Globus pallidus (tissue), 1 donor: ENCODE measurements around the gene GPLD1.
"Not testable (repeated sequence)": the region's sequence is repeated elsewhere in the genome, so short reads cannot be mapped to it uniquely, and the experiment has no call there.

Experiments
- DNase-seq: peaks from one replicate; pipeline ENCODE4 v3.0.0-alpha.2; 2015; ENCODE audit warnings: low spot score

Gene GPLD1

GRCh38 chr6:24453921-24454320 lies 35.5 kb downstream of the GPLD1 start:
- no peak for DNase-seq

- DNase-seq: no peak
Measured at GRCh38 chr6:24451581-24452388, 37.6 kb downstream of the GPLD1 start.

DNA sequence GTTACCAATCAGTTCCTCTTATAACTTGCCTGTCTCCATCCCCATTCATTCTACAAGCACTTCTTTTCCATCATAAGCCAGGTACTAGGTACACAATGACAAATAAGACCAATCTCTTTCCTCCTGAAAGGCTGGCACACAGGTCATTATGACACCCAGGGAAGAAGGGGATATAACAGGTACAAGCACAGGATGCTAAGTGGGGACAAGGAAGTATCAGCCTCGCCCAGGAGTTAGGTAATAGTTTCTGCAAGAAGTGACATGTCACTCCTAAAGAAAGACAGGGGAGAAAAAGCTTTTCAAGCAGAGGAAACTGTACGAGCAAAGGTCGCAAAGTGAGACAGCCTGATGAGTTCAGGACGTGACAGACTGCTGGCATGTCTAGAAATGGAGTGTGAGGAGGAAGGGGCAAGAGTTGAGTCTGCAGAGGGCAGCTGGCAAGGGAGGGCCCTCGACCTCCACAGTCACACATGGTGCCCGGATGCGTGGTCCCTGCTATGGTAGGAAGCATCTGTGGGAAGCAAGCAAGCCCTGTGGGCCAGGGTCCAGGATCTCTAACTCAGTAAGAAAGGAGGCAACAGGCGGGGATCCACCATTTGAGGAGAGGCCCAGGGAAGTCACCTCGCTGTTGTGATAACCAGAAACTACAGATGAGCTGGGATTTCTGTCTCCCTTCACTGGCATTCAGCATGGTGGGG lies 40.4 kb downstream of the GPLD1 start:
- no peak for DNase-seq

DNA sequence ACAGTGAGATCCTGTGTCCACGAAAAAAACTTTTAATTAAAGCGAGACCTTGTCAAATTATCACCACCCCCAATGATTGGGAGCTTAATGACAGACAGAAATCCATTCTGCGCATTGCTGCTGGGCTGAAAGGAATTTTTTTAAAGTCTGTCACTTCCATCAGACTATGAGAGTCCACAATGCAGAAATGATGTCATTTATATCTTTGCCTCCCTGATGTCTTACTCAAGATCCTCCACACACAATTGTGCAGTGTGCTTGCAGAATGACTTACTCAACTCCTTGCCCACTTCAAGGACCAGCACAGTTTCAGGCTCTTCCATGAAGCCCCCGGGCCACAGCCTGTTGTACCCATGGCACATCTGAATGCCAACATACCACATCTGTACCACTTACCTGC lies 41.0 kb downstream of the GPLD1 start:
- DNase-seq: no peak

- no peak for DNase-seq
Measured at GRCh38 chr6:24446670-24447069, 42.7 kb downstream of the GPLD1 start.

- DNase-seq: no peak
Measured at GRCh38 chr6:24445704-24446103, 43.7 kb downstream of the GPLD1 start.

DNA sequence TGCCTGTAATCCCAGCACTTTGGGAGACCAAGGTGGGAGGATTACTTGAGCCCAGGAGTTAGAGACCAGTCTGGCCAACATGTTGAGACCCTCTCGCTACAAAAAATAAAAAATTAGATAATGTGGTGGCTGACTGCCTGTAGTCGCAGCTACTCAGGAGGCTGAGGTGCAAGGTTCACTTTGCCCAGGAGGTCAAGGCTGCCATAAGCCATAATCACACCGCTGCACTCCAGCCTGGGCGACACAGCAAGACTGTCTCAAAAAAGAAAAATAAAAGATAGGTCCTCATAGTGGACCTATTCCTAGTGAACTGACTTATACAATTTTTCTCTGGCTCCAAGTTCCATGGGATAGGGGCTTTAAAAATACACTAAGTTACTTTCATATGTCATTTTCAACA lies 44.8 kb downstream of the GPLD1 start:
- DNase-seq: no peak

DNA sequence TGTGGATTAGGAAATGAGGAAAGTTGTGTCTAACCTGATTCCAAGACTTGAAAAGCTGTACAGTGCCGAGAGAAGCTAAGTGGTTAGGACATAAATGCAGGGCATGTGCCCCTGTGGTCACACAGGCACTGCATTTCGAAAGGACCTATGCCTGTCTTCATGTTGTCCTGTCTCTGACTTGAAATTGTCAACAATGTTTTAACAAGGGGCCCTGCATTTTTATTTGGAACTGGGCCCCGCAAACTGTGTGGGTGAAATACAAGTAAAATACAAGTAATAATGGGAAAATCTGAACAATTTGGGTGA lies 47.8 kb downstream of the GPLD1 start:
- no peak for DNase-seq

- no peak for DNase-seq
Measured at GRCh38 chr6:24440897-24441598, 48.3 kb downstream of the GPLD1 start.

DNA sequence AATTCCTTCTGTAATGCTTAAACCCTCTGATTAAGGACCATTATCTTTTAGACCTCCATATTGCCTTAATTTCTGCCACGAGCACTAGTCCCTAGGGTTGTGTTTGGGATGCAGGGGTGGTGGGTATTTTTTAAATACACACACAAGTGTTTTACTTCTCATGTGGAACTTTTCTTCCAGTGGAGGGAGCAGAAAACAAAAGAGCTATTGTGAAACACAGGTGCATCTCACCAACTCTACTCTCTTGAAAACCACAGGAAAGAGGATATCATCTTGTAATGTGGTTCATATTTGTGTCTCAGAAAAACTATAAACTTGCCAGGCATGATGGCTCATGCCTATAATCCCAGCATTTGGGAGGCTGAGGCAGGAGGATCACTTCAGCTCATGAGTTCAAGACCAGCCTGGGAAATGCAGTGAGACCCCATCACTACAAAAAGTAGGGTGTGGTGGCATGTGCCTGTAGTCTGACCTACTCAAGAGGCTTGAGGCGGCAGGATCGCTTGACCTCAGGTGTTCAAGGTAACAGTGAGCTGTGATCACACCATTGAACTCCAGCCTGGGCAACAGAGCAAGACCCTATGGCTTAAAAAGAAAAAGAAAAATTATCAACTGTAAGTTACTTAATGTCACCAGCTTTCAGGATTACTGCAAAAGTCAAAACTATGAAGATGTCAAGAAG lies 49.4 kb downstream of the GPLD1 start:
- DNase-seq: no peak

DNA sequence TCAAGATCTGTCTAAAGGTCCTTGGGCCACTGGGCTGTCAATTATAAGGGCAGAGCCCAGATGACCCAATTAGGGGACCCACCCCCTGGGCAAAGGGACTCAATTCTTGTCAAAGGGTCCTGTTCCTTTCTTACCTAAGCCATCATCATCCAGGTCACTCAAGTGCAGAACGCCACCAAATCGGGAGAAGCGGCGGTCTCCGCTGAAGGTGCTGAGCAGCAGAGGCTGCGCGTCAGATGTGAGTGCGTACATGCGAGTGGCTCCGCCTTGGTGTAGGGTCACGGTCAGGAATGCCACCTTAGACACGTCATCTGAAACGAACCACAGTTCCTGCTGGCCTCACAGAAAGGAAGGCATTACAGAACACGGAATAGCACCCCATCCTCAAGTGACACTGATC lies 52.4 kb downstream of the GPLD1 start:
- no peak for DNase-seq

GRCh38 chr6:24432611-24433010 lies 56.8 kb downstream of the GPLD1 start:
- DNase-seq: no peak

GRCh38 chr6:24431045-24431451 lies 58.3 kb downstream of the GPLD1 start:
- DNase-seq: no peak

- DNase-seq: no peak
Measured at GRCh38 chr6:24430086-24430485, 59.3 kb downstream of the GPLD1 start.

DNA sequence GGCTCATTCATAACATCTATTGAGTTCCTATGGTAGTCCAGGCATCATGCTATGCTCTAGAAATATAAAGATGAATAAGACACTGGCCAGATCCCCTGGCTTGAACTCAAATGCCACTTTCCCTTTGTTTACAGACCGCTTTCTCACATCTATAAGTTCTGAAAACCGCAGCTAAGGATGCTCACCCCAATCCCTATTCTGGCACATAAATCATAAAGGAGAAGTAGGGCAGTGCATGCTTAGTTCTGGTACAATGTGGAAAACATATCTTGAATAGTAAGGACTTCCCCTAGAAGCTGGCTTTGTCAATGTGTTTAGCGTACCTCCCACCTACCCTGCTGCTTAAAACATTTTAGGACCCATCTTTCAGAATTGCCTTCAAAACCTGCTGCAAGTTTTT lies 60.2 kb downstream of the GPLD1 start:
- no peak for DNase-seq

GRCh38 chr6:24428615-24429014 lies 60.8 kb downstream of the GPLD1 start:
- no peak for DNase-seq

- DNase-seq: no peak
Measured at GRCh38 chr6:24426729-24427446, 62.5 kb downstream of the GPLD1 start.

DNA sequence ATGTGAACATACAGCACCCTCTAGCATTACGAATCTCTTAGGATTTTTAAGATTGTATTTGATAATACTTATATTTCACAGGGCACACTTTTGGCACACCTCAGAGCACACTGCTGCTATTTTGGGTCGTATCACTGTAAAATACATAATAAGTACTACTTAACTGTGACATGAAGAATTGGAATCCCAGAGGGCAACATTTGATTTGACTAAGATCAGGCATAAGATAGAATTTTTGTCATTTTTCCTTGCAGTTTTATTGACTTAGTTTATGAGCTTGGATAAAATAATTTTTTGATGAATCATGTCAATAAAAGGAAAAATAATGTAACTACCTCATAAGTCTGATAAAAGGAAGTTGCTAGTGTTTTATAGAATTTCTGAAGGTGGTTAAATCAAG lies 64.3 kb downstream of the GPLD1 start:
- DNase-seq: no peak

DNA sequence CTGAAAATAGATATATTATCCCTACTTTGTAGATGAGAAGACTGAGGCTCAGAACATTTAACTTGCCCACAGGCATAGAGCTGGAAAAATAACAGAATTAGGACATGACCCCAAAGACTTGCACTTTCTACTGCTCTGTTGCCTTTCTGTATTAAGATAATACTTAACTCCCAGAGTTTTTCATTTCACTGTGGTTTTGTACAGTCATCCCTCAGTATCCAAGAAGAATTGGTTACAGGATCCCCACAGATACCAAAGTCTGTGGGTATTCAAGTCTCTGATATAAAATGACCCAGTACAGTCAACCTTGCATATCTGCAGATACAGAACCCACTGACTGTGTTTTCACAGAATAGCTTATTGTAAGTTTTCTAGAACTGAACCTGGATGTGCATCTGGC lies 69.9 kb downstream of the GPLD1 start:
- DNase-seq: no peak

DNA sequence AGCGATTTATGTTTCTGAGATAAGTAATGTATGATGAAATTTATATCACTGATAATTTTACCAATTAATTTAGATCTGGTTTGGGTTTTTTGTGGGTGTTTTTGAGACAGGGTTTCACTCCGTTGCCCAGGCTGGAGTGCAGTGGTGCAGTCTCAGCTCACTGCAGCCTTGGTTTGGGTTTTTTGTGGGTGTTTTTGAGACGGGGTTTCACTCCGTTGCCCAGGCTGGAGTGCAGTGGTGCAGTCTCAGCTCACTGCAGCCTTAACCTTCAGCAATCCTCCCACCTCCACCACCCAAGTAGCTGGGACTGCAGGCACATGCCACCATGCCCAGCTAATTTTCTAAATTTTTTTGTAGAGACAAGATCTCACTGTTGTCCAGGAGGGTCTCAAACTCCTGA lies 73.6 kb downstream of the GPLD1 start:
- no peak for DNase-seq

DNA sequence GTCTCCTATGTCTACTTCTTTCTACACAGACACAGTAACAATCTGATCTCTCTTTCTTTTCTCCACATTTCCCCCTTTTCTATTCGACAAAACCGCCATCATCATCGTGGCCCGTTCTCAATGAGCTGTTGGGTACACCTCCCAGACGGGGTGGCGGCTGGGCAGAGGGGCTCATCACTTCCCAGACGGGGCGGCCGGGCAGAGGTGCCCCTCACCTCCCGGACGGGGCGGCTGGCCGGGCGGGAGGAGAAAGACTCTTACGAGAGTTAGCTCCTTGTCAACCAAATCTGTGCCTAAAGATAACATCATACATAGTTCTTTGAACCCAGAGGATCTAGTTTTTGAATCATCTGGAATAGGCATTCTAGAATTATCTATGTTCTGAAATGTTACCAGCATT lies 74.8 kb downstream of the GPLD1 start:
- not testable (repeated sequence) for DNase-seq

GRCh38 chr6:24412294-24412693 lies 77.1 kb downstream of the GPLD1 start:
- no peak for DNase-seq
